Stomach (tissue), 4 donors: Measurements from ENCODE around the gene SNRK.

Experiments
- CTCF ChIP-seq, 7 experiments: fragments of 450-650 bp in 4 of 7; fragments of 200-600 bp in 3 of 7; sonication (generic) in 3 of 7; IDR thresholded peaks; one replicate each; pipeline ENCODE4 v1.5.1; 2016 to 2019; ENCODE audit warnings: antibody characterized with exemption in 7 of 7, control low read depth in 2 of 7, mild to moderate bottlenecking in 1 of 7
- EP300 ChIP-seq: sonication (generic); formaldehyde crosslinking; IDR thresholded peaks from one replicate; pipeline ENCODE4 v1.6.1; 2017; ENCODE audit warnings: antibody characterized with exemption
- POLR2A ChIP-seq, 4 donors: fragments of 450-650 bp; IDR thresholded peaks; one replicate each; pipeline ENCODE4 v1.6.1; 2016; ENCODE audit warnings: antibody characterized with exemption in 4 of 4, control low read depth in 2 of 4, mild to moderate bottlenecking in 1 of 4, moderate library complexity in 1 of 4

GRCh38 chr3:43319794-43320193 is 33.5 kb downstream of the SNRK start:
- TF ChIP-seq CTCF (IDR thresholded peaks at IDR 0.05) (no peak), POLR2A (IDR thresholded peaks at IDR 0.05) (no peak), EP300 (no peak)
